HG03280 (cell line): ENCODE data around the gene CCDC14.
A peak's percentile ranks its signal among the peaks of the same experiment; 100 is the strongest.
"Not testable (repeated sequence)": the region's sequence is repeated elsewhere in the genome, so short reads cannot be mapped to it uniquely, and the experiment has no call there.

Experiments used
- ATAC-seq: cut with Tn5 transposase; IDR thresholded peaks from one replicate; pipeline ENCODE4 v1.9.1; 2021; ENCODE audit warnings: mild to moderate bottlenecking, moderate library complexity; ENCODE audit not compliant: unreplicated experiment

CCDC14 gene, protein sequence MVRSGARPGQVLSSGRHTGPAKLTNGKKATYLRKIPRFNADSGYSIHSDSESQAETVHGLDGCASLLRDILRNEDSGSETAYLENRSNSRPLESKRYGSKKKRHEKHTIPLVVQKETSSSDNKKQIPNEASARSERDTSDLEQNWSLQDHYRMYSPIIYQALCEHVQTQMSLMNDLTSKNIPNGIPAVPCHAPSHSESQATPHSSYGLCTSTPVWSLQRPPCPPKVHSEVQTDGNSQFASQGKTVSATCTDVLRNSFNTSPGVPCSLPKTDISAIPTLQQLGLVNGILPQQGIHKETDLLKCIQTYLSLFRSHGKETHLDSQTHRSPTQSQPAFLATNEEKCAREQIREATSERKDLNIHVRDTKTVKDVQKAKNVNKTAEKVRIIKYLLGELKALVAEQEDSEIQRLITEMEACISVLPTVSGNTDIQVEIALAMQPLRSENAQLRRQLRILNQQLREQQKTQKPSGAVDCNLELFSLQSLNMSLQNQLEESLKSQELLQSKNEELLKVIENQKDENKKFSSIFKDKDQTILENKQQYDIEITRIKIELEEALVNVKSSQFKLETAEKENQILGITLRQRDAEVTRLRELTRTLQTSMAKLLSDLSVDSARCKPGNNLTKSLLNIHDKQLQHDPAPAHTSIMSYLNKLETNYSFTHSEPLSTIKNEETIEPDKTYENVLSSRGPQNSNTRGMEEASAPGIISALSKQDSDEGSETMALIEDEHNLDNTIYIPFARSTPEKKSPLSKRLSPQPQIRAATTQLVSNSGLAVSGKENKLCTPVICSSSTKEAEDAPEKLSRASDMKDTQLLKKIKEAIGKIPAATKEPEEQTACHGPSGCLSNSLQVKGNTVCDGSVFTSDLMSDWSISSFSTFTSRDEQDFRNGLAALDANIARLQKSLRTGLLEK

DNA sequence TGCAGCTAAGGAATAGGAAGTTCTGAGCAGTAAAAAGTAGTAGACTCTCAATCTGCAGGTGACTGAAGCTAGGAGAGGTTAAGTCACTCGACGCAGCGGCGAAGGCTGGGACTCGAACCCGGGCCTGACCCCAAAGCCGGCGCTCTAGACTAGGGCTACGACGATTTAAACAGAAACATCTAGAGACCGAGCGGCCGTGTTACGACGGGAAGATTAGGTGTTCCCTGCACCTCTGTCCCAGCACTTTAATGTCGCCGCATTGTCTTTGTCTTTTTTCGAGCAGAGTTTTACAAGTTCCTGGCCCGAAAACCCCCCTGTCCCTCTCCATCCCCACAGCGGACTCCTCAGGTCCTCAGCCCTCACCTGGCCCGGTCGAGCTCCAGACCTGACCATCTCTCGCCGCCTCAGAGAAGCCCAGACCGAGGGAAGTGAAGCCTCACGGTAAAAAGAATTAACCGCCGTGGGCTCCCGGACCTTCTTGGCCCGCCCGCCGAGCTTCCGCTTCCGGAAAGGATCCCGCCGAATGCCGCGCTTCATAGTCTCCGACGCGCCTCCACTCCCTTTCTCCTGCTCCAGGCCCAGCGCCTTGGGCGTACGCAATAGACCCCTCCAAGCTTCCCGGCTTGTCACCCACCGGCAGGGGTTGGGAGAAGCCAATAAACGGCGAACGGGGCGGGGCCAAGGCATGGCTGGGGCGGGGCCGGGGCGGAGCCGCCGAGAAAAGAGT is at the start of gene CCDC14:
CCDC14 (minus strand) TSS at position 449 of the 727 bp plus-strand sequence; CDS start at position 393, 56 bp downstream.
- ATAC-seq, result peak; percentile 81

DNA sequence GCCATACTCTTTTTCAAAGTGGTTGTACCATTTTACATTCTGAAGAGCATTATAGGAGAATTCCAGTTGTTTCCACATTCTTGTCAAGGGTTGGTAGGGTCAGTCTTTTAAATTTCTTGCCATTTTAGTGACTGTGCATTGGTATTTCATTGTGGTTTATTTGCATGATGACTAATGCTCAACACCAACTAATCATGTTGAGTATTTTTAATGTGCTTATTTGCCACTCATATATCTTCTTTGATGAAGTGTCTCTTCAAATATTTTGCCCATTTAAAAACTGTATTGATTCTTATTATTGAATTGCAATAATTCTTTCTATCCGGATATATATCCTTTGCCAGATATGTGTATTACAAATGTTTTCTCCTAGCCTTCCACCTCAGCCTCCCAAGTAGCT is 47.3 kb upstream of the CCDC14 start:
- not testable (repeated sequence) for ATAC-seq

DNA sequence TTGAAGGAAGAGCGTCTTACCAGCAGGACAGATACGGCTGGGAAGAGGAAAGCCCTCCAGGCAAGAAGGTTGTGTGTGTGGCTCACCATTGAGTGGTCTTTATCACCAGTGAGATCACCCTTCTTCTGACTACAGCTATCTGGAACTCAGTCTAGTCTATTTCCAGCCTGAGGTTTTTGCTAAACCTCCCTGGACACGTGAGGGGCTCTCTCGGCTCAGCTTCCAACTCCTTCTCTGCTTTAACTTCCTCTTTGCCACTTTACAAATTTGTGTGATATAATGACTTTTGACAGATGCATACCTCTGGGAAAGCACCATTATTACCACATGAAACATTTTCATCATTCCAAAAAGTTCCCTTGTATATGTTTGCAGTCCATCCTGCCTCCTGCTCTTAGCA is 46.2 kb upstream of the CCDC14 start:
- ATAC-seq, result no peak

DNA sequence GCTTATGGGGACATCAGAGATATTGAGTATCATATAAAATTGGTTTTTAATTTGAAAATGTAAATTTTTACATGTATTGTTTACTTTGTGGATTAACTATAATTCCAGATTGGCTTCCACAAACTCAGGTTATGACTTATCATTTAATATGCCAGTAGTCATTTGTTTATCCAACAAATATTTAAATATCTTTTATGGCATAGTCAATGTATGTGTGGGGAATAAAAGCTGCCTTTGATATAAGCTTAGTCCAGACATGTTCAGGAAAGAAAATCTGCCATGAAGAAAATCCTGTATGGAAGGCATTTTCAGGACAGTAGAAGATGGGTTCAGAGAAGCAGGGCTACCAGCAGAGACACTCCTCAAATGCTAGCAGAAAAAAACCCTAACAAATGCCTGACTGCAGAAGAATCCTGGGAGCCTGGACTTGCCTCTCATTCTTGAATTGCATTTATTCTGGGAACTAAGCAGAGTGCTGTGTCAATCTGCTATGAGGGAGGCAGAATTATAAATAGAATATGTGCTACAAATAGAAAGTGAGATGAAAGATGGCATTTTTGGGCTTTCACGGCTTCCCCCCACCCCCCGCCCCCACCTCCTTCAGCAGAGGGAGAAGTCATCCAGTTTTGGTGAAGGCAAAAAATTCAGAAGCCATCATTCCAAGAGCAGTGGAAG is 41.5 kb upstream of the CCDC14 start:
- ATAC-seq, result not testable (repeated sequence)

DNA sequence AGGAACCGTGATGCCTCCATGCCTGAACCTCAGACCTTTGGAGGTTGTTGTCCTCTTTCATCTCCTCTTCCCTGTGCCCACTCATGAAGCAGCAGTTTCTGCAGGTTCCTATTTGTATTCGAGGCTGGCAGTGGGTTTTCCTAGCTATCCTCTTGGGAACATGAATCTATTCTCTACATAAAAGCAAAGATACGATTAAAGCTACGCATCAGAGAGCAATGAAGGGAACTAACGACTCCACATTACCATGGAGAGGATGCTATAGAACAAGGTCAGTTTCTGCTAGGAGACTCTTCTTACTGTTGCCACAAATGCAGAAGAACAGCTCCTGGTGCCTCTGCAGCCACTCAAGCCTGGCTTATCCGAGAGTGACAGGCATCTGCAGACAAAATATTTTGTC is 40.3 kb upstream of the CCDC14 start:
- not testable (repeated sequence) for ATAC-seq

DNA sequence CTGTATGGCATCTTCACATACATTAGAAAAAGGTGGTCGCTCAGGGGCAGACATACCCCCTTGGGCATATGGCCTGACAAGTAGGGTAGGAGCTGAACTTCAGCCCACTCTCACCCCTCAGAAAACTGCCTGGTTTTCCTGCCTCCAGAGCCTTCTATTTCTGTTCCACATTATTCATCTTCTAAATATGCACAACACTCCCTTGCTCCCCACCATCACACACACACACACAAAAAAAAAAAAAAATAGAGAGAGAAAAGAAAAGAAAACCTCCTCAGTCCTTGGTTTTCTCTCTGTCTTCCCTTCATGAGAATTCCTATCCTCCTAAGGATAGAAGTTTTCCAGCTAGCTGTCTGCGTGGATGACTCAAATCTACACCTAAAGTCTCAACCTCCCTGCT is 36.5 kb upstream of the CCDC14 start:
- ATAC-seq, result no peak

DNA sequence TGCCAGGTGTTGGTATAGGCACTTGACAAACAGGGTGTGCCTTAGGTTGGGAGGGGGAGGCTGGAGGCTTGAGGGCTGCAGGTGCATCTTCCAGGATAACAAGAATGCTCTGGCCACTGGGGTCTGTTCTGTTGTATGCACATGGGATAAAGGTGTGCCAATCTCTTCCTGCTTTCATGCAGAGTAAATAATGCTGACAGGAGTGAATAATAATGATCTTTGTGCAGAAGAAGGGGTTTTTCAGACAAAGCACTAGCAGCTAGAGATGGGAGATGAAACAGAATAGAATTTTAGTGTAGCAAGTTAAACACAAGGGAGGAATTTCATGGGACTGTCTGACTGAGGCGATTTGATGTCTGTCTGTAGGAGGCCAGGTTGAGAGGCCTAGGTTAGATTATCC is 32.8 kb upstream of the CCDC14 start:
- no peak for ATAC-seq

DNA sequence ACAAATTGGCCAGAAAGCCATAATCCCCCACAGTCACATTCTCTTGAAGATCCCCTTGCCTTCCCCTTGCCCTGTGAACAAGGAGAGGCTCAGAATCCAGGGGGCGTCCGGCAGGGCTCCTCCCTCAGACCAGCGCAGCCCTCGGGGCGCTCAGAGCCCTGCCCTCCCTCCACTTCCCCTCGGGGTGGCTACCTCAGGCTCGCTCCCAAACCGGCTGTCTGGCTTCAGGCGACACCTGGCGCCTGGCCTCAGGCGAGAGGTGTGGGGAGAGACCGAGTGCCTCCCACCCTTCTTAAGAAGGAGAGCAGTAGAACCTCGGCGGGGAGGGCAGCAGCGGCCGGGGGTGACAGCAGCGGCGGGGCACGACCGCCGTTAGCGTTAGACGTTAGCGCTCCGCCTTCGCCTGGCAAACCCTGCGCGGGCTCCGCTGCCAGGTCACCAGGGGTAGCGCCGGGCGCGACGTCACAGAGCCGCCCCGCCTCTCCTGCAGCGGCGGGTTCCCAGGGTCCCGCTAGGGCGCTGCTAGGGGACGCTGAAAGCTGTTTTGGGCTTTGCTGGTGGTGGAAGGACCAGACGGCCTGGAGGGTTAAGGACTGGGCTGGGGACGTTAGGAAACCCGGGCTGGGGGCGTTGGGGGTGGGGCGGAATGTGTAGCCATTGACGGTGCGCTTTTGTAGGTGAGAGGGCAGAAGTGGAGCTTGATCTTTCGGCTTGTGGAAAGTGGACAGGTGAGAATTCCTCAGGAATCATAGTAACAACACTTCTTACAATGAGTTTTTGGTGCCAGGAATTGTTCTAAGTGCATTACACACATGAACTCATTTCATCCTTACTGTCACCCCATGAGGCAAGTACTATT is 30.9 kb upstream of the CCDC14 start, which contains the start of gene ROPN1:
ROPN1 (minus strand) TSS at position 395 of the 859 bp plus-strand sequence. CDS start 11,643 bp downstream, outside the sequence.
- ATAC-seq, result not testable (repeated sequence)

DNA sequence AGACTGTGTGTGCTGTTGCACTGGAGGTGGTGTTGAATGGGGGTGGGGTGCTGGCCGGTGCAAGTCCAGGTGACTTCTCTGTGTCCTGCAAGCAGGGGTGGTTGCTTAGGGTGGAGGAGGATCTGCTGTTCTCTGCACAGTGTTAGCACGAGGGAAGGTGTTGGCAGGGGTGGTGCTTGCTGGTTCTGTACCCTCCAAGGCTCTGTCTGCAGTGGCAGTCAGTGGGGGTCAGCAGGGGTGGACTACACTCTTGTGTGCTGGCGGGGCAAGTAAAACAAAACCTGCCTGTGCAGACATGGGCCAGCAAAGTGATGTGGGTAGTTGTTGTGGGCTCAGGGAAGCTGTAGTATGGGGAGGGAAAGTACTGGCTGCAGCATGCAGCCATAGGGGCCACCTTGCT is 25.4 kb upstream of the CCDC14 start:
- ATAC-seq, result no peak

DNA sequence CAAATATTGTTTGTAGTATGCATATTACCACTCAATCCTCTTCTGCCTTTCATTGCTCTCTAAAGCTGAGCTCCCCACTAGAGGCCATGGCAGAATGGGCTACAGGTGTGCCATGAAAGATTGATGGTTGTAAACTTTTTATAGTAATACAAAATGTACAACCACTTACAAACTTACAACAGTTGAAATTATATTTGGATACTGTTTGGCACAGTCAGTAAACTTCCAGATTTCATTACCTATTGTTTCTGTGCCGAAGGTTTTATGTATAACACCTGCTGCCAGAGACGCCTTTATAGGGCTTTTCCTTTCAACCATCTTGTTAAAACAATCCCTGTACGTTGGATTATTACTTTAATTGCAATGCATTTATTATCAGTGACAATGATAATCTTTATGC is 23.9 kb upstream of the CCDC14 start:
- no peak for ATAC-seq

DNA sequence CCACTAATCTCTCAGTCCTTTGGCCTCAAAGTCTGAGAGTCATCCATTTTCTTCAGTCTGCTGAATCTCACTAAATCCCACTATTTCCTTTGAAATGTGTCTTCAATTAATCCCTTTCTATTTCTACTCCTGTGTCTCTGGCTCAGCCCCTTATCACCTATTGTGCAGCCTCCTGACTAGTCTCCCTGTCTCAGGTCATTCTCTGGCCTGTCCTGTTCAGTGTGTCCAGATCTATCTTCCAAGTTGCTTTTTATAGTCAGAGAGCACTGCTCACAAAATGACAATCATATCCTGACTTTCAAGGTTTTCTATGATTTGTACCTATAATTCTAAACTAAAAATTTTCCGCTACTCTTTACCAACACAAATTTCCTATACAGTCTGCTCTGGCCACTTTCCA is 23.3 kb upstream of the CCDC14 start:
- no peak for ATAC-seq

DNA sequence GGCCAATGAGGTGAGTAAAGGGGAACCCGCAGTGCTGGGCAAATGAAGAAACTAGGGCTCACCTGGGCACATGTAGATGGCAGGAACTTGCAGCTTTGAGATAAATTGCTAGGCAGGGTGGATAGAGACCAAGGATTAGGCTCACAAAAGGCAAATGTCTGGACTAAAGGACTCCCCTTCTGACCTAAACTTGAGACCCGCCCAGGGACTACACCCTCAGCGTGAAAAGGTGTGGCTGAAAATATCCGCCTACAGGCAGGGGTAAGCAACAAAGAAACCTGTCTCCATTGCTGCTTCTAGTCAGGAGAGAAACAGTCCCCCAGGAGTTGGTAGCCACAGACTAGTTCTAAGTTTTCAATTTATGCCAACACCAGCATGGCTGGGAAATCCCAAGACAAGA is 20.3 kb upstream of the CCDC14 start:
- not testable (repeated sequence) for ATAC-seq

DNA sequence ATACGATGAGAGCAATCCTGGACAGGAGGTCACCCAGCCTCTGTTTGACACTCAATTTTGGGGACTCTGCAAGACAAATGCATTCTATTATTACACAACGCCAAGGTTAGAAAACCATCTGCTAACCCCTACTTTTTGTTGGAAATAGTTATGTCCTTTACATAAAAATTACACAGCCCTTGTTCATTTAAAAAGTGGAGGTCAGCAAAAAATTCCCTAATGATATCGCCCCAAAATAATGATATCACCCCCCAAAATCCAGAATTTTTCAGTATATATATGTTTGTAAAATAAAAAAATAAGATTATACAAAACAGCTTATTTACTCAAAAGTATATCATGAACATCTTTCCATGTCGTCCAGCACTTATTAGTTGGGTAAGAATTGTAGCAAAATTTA is 19.5 kb upstream of the CCDC14 start:
- no peak for ATAC-seq

DNA sequence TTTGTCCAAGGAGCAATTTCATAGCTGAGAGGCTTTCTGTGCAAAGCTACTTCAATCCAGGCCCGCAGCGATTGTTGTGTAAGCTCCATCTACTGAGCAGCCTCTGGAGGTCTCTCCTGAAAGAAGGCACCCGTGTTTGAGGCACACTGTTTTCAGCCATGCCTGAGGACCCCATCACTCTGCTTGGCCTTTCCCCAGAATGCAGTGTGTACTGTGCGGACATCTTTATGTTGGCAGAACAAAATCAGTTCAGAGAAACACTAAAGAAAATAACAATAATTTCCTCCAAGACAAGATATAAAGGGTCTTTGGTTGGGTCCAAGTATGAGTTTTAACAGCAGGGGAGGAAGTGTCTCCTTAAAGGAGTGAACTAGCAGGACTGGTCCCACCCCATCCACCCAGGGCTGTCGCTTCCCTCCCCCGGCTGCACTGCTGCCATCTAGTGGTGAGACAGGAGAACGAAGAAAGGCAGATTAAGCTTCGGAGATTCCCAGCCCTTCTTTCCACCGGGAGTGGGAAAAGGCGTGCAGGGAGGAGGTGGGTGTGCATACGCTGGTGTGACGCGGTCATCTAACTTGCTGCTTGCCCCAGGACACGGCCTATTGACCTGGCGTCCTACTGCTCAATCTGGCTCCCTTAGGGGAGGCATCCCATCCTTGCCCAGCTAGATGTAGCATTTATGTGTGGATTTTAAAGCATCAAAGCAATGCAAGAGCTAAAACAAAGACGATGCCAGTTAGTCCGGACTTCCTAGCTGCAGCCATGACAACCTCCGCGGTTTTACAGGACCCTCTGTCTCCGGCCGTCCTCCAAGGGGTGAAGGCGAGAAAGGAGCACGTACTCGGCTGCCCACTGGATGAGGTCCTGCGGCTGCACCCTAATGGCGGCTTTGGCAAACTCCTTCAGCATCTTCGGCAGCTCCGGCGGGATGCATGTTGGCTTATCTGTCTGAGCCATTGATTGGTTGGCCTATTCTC is 18.8 kb upstream of the CCDC14 start:
- not testable (repeated sequence) for ATAC-seq

DNA sequence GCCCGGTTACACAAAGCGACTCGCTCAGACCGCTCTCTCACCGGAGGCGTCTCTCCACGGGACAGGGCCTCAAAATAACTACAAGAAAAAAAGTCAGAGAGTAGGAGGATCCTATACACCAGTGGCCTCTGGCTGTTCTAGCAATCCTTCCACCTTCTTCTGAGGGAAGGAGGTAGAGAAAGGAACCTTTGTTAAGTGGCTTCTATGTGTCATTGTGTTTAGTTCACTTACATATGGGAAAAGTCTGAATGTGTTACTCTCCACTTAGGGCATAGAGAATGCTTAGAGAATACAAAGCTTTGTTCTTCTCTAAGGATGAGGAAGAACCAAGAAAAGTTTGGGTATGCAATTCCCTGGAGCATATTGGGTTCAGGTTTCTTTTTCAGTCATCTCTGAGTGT is 15.9 kb upstream of the CCDC14 start:
- ATAC-seq, result not testable (repeated sequence)

DNA sequence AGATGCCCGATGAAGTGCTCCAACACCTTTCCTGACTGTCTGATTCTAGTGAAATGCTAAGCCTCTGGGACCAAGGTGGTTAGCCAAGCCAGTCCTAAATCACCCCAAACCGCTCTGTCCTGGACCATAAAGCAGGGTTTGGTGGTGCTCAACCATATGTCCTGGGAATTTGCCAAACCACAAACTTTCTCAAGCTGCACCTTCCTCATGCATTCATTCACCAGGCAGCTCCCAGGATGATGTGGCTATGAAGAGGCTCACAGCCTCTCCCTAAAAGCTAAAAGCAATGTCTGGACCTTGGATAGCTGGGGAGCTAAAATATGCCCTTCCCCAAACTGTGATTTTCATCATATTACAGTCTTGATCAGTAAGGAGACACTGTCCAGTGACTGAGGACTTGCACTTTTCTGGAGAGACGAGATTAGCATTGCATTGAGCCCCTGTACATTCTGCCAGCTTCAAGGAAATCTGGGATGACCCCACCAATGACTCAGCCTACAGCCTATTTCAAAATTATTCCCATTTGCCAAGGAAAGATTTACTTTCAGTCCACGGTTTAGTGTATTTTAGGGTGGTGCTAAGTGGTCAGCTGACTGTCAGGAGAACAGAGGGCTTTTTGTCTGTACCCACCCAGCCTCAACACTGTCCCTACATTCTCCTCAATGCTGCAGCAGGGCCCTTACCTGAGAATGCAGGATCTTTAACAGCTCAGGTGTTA is 15.3 kb upstream of the CCDC14 start:
- ATAC-seq, result not testable (repeated sequence)

DNA sequence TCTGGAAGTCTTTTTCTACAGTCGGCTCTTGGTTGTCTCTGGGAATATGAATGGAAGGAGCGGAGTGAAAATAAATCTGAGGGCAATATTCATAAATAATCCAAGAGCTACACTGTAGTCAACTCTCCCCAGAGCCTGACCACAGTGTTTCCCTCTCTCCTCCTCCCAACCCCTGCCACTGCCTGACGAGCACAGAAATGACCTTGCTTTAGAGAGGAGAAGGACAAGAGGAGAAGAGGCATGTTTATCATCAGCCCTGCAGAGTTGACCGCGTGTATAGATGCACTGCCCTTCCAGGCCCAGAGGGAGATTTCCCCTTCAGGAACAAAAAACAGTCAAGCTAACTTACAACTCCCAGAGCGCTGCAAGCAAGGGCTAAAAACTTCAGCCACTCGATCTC is 14.0 kb upstream of the CCDC14 start:
- not testable (repeated sequence) for ATAC-seq

DNA sequence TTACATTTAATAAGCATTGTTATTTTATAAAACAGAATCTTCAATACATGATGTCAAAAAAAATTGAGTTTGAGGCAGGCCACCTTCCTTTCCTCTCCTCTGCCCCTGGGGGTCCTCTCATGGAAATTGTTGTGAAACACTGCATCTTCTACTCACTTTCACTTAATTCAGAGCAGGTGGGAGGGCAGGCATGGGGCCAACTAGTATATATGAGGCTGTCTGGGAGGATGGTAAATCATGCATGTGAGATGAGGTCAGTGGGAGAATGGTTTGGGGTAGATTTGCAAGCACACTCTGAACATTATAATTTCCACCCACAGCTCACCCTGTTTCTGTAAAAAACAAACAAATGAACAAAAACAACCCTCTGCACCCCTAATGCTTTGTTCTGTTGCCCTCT is 10.4 kb upstream of the CCDC14 start:
- ATAC-seq, result no peak
